K562 (cell line): Measurements from ENCODE around the gene INHA. TPM values are rescaled to one million over a fixed set of nuclear protein-coding genes. Genes with fewer than 3 reads are reported as not detected.
A peak's percentile ranks its signal among the peaks of the same experiment; 100 is the strongest.

Experiments
- ATAC-seq: fragments of 200-7000 bp; cut with Tn5 transposase; 3 replicates; pipeline ENCODE4 v1.9.1; 2020; ENCODE audit warnings: moderate library complexity
- Bru-seq: library from RNA; stranded (reverse); fragments of 400-500 nt; gene quantifications from one replicate; lab custom pipeline; 2021; lab: Mats Ljungman, UMichigan
- BruChase-seq, 2 experiments: library from RNA; stranded (reverse); fragments of 400-500 nt; gene quantifications; one replicate each; lab custom pipeline; 2021; lab: Mats Ljungman, UMichigan
- BruUV-seq: library from RNA; stranded (reverse); fragments of 400-500 nt; replicated peaks from 2 replicates; lab custom pipeline; 2021; lab: Mats Ljungman, UMichigan
- CTCF ChIA-PET: fragments of 300-600 bp; formaldehyde crosslinking; extraction: SDS; loops from one replicate; lab custom pipeline; 2021; ENCODE audit warnings: low intra/inter-chr PET ratio; lab: Yijun Ruan, JAX
- POLR2A ChIA-PET: fragments of 300-600, 350-650 bp; sonication (Branson Sonifier 250); formaldehyde crosslinking; extraction: SDS; loops from one replicate; lab custom pipeline; 2021; ENCODE audit warnings: antibody characterized with exemption, inconsistent platforms; lab: Yijun Ruan, JAX
- DNase-seq, 4 experiments: peaks; one replicate each; pipeline versions ENCODE4 v3.0.0 to v3.0.0-alpha.2; 2011 to 2018; ENCODE audit warnings: low spot score in 3 of 4, mixed read lengths in 3 of 4; ENCODE audit errors: extremely low read depth in 1 of 4
- FAIRE-seq: peaks from 2 replicates; lab custom pipeline; 2011; peaks lifted over from hg19 to GRCh38; lab: Jason Lieb, UNC
- H2AFZ ChIP-seq: 2 replicates; pipeline ENCODE4 v1.6.0; 2011; ENCODE audit warnings: low read depth, low read length, control low read depth, inconsistent platforms
- H3K27ac ChIP-seq: fragments of 200-600 bp; 3 replicates; pipeline ENCODE4 v1.8.0; 2011; ENCODE audit warnings: low read depth, mild to moderate bottlenecking, control low read depth, inconsistent platforms, low read length, moderate library complexity, mixed read lengths; ENCODE audit errors: extremely low read depth
- H3K27me3 ChIP-seq, 2 experiments: fragments of 300-600 bp in 1 of 2; 2 replicates in 1 of 2; 3 replicates in 1 of 2; pipeline versions ENCODE4 v1.6.0 to v1.8.0; 2011; ENCODE audit warnings: inconsistent platforms in 2 of 2, low read length in 2 of 2, mild to moderate bottlenecking in 1 of 2, mixed read lengths in 1 of 2, moderate library complexity in 1 of 2; ENCODE audit not compliant: control insufficient read depth in 2 of 2, insufficient read depth in 2 of 2
- H3K36me3 ChIP-seq: fragments of 300-600 bp; 3 replicates; pipeline ENCODE4 v1.8.0; 2011; ENCODE audit warnings: mild to moderate bottlenecking, low read length, inconsistent platforms; ENCODE audit not compliant: control insufficient read depth, insufficient read depth
- H3K4me1 ChIP-seq, 2 experiments: fragments of 200-600 bp in 1 of 2; replicated peaks in 1 of 2; 2 replicates in 1 of 2; 3 replicates in 1 of 2; pipeline versions ENCODE4 v1.5.1 to v1.8.0; 2011; ENCODE audit warnings: inconsistent platforms in 2 of 2, low read length in 2 of 2, mild to moderate bottlenecking in 1 of 2, mixed read lengths in 1 of 2, moderate library complexity in 1 of 2; ENCODE audit not compliant: control insufficient read depth in 2 of 2, insufficient read depth in 2 of 2
- H3K4me2 ChIP-seq: 2 replicates; pipeline ENCODE4 v1.6.1; 2011; ENCODE audit warnings: low read length, control low read depth, inconsistent platforms, mixed read lengths; ENCODE audit not compliant: insufficient read depth
- H3K4me3 ChIP-seq: fragments of 200-600 bp; sonication (generic), shearing (Covaris generic); 2 replicates; pipeline ENCODE4 v1.5.1; 2016; ENCODE audit warnings: control low read depth, inconsistent platforms
- H3K79me2 ChIP-seq: fragments of 200-600 bp; 3 replicates; pipeline ENCODE4 v1.8.0; 2011; ENCODE audit warnings: low read length, inconsistent platforms; ENCODE audit not compliant: control insufficient read depth, insufficient read depth
- H3K9ac ChIP-seq, 2 experiments: 2 replicates each; pipeline versions ENCODE4 v1.6.0 to v1.6.1; 2011; ENCODE audit warnings: low read depth in 2 of 2, low read length in 2 of 2, control low read depth in 1 of 2, inconsistent platforms in 1 of 2, mild to moderate bottlenecking in 1 of 2, mixed read lengths in 1 of 2; ENCODE audit not compliant: insufficient read depth in 1 of 2
- H3K9me1 ChIP-seq: one replicate; pipeline ENCODE4 v1.6.0; 2011; ENCODE audit warnings: inconsistent platforms, mild to moderate bottlenecking, low read length, moderate library complexity; ENCODE audit not compliant: control insufficient read depth, insufficient read depth
- H3K9me3 ChIP-seq: replicated peaks from 2 replicates; pipeline ENCODE4 v1.5.1; 2011; ENCODE audit warnings: low read depth, low read length, inconsistent platforms; ENCODE audit not compliant: control insufficient read depth, insufficient read depth
- H4K20me1 ChIP-seq: replicated peaks from 2 replicates; pipeline ENCODE4 v1.6.1; 2011; ENCODE audit warnings: low read length, inconsistent platforms, mixed read lengths; ENCODE audit not compliant: control insufficient read depth, insufficient read depth
- CHAMP1 ChIP-seq: fragments of 450-650 bp; IDR thresholded peaks from 2 replicates; pipeline ENCODE4 v1.6.1; 2016; ENCODE audit warnings: mild to moderate bottlenecking
- CSDE1 ChIP-seq, 2 experiments: fragments of 450-650 bp; IDR thresholded peaks; 2 replicates each; pipeline ENCODE4 v1.6.1; 2016; ENCODE audit warnings: mild to moderate bottlenecking in 1 of 2
- HNRNPL ChIP-seq: fragments of 200-400 bp; formaldehyde crosslinking; IDR thresholded peaks from 2 replicates; pipeline ENCODE4 v1.6.1; 2017; ENCODE audit warnings: low read depth, mild to moderate bottlenecking, low read length
- MAX ChIP-seq: sonication (generic); formaldehyde crosslinking; IDR thresholded peaks from 2 replicates; pipeline ENCODE4 v1.9.0; 2022; ENCODE audit warnings: mild to moderate bottlenecking, missing genetic modification reagents
- RBBP5 ChIP-seq: fragments of 200-600 bp; sonication (generic); IDR thresholded peaks from 2 replicates; pipeline ENCODE4 v1.6.1; 2012; ENCODE audit warnings: borderline replicate concordance, mild to moderate bottlenecking, low read length, control low read depth, inconsistent platforms; ENCODE audit not compliant: insufficient read depth, poor library complexity, severe bottlenecking
- TBP ChIP-seq: optimal IDR thresholded peaks from 2 replicates; pipeline ENCODE3; 2011; ENCODE audit warnings: low read depth, low read length, improper control_type of control experiment
- ZBTB34 ChIP-seq: fragments of 250-450 bp; sonication (Bioruptor Pico); IDR thresholded peaks from 2 replicates; pipeline ENCODE4 v1.8.0; 2021; ENCODE audit warnings: mild to moderate bottlenecking, moderate library complexity
- ZBTB49 ChIP-seq: sonication (generic); formaldehyde crosslinking; IDR thresholded peaks from 2 replicates; pipeline ENCODE4 v1.8.0; 2022; ENCODE audit warnings: missing genetic modification reagents, mild to moderate bottlenecking, borderline replicate concordance
- WGBS: fragments of 100-300 bp; shearing (Covaris generic); methylation state at CpG from one replicate; pipeline ENCODE4 v1.1.6; 2016; ENCODE audit warnings: low coverage, mixed read lengths; ENCODE audit not compliant: insufficient coverage; ENCODE audit errors: missing lambda C conversion rate; 5-methylcytosine and 5-hydroxymethylcytosine counted together
- in situ Hi-C: fragments of 300-500 bp; cut with MboI; formaldehyde crosslinking; loops from 4 replicates; pipeline ENCODE4 v1.15.0; 2018; ENCODE audit warnings: inconsistent platforms, mixed read lengths
- intact Hi-C: fragments of 100-400 bp; cut with micrococcal nuclease; formaldehyde crosslinking; loops from 2 replicates; pipeline ENCODE4 v1.14.2; 2022
- long read RNA-seq, 3 experiments: library from polyadenylated mRNA in 2 of 3; library from RNA in 1 of 3; unstranded in 2 of 3; stranded (forward) in 1 of 3; transcript quantifications; one replicate each; pipeline ENCODE4 v2.0.0, GENCODE V29; 2019 to 2022
- polyA minus RNA-seq, 3 experiments: library from RNA; depleted of rRNA, polyadenylated mRNA; stranded (reverse); fragments of >200 nt; gene quantifications; 2 replicates each; pipeline ENCODE4 v1.2.3, GENCODE V29; 2011
- polyA plus RNA-seq, 8 experiments: library from polyadenylated mRNA; depleted of rRNA in 4 of 8; stranded (reverse) in 5 of 8; unstranded in 3 of 8; fragments of >200 nt; fragmentation: Nextera tagmentation in 2 of 8; fragmentation: Illumina TruSeq in 1 of 8; extraction: Ambion mirVana in 2 of 8; extraction: Trizol in 1 of 8; gene quantifications; 2 replicates each; pipeline versions ENCODE4 v1.2.1 to v1.2.3, GENCODE V29; 2011 to 2014; ENCODE audit warnings: inconsistent platforms in 1 of 8, missing spikeins in 1 of 8
- total RNA-seq, 7 experiments: library from RNA; depleted of rRNA in 6 of 7; stranded (reverse); fragments of >200 nt in 6 of 7; fragmentation: Illumina TruSeq in 2 of 7; extraction: Trizol in 2 of 7; gene quantifications; 2 replicates each; pipeline versions ENCODE4 v1.2.1 to v1.2.3, GENCODE V29; 2011 to 2021; ENCODE audit warnings: low replicate concordance in 1 of 7

INHA gene
- 0.56 and 0.93 TPM in 2 replicates for total RNA-seq (2011; cell fraction: chromatin; rRNA removed; ENCODE audit: low replicate concordance)
- total RNA-seq (2011; cell fraction: nucleolus; rRNA removed) = 0.79 and 1.0 TPM in 2 replicates
- 0.84 and 1.1 TPM in 2 replicates for total RNA-seq (2011; cell fraction: nucleoplasm; rRNA removed)
- total RNA-seq (2014; rRNA removed) (1.1 and 1.3 TPM in 2 replicates), total RNA-seq (2014; rRNA removed; fragmentation: Illumina TruSeq; extraction: Trizol) (0.11 and 0.13 TPM in 2 replicates), total RNA-seq (2015; rRNA removed; fragmentation: Illumina TruSeq; extraction: Trizol) (0.40 and 0.41 TPM in 2 replicates), total RNA-seq (2021) (0.51 and 0.71 TPM in 2 replicates), polyA plus RNA-seq (2011; rRNA removed) (0.61 and 0.72 TPM in 2 replicates), polyA plus RNA-seq (2014; fragmentation: Illumina TruSeq; extraction: Trizol) (0.36 and 0.61 TPM in 2 replicates), polyA plus RNA-seq (2014; fragmentation: Nextera tagmentation; extraction: Ambion mirVana) (under 1 TPM; 0.07 TPM), polyA plus RNA-seq (2014; rRNA removed) (0.90 and 1.9 TPM in 2 replicates), polyA minus RNA-seq (2011; rRNA and poly(A)+ RNA removed) (0.14 and 0.15 TPM in 2 replicates), Bru-seq, nascent RNA (percentile 36 among the genes with signal in this experiment), BruChase-seq, experiment 1, labeled RNA remaining after a 2-hour chase (percentile 21 among the genes with signal in this experiment), BruChase-seq, experiment 2, labeled RNA remaining after a 6-hour chase (percentile 28 among the genes with signal in this experiment)
- polyA plus RNA-seq (2011; cell fraction: cytosol; rRNA removed) = 1.0 and 3.8 TPM in 2 replicates
- polyA plus RNA-seq (2011; cell fraction: nucleus; rRNA removed) = 3.8 and 4.3 TPM in 2 replicates
- polyA plus RNA-seq (2012) = 0.68 and 1.8 TPM in 2 replicates
- polyA minus RNA-seq (2011; cell fraction: cytosol; rRNA and poly(A)+ RNA removed) = not detected in 2 replicates
- 0.33 and 0.40 TPM in 2 replicates for polyA minus RNA-seq (2011; cell fraction: nucleus; rRNA and poly(A)+ RNA removed)
- long read RNA-seq, experiment 1 = 0 reads
- long read RNA-seq, experiment 2, partial matches to known transcripts = 0 of 1 reads
- long read RNA-seq, experiment 2, other reads (novel, unspliced or antisense) = 0 of 1 reads
- long read RNA-seq, experiment 3 = 0 reads

DNA sequence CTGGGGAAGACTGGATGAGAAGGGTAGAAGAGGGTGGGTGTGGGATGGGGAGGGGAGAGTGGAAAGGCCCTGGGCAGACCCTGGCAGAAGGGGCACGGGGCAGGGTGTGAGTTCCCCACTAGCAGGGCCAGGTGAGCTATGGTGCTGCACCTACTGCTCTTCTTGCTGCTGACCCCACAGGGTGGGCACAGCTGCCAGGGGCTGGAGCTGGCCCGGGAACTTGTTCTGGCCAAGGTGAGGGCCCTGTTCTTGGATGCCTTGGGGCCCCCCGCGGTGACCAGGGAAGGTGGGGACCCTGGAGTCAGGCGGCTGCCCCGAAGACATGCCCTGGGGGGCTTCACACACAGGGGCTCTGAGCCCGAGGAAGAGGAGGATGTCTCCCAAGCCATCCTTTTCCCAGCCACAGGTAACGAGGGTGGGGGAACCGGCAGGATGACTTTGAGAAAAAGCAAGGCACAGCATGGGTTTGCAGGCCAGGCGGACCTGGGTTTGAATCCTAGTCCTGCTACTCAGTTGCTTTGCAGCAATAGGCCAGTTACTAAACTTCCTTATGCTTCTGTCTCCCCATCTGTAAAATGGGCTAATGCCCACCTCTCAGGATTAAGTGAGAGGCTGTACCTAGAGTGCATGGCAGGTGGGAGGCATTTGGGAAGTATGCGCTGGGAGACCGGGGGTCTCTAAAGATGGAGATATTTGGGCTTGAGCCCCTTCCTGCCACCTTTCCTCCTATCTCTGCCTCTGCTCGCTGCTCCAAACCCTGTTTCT lies at the start of gene INHA:
INHA (plus strand) TSS at position 74 of the 765 bp plus-strand sequence; CDS start at position 139, 65 bp downstream.
- Histone ChIP-seq H4K20me1 (no peaks in the 10 kb centered on the region), H3K4me1 (peaks cover 34 to 66% of the 10 kb centered on the region in 2 experiments; a peak in 4 of 5 replicates), H3K27ac (peak within 1 kb of the TSS; percentile 90), H3K79me2 (peaks cover 7% of the 10 kb centered on the region), H2AFZ (peak within 1 kb of the TSS; percentile 68), H3K4me3 (peak within 1 kb of the TSS; percentile 47), H3K27me3 (no peaks in the 10 kb centered on the region), H3K9me1 (no peaks in the 10 kb centered on the region), H3K9ac (peak within 1 kb of the TSS; percentile 81 to 94), H3K4me2 (peak within 1 kb of the TSS; percentile 79), H3K9me3 (no peaks in the 10 kb centered on the region), H3K36me3 (peaks cover 8% of the 10 kb centered on the region; the same call in 1 of the 3 replicates)
- intact Hi-C loops = no loop called here
- ChIA-PET CTCF (no interaction called here), POLR2A (interaction anchor here (2.3 to 2.5 kb wide), 2 partner anchors 10 to 24 kb away, joined by 9 to 12 read pairs; partner anchors contain the start of gene STK11IP)
- WGBS = 53% methylated on average over 10 of the region's 13 CpGs
- in situ Hi-C loops = no loop called here
- DNase-seq (no peak), FAIRE-seq (no peak), ATAC-seq (no peak)
- BruUV-seq = no TSS peak
- TF ChIP-seq ZBTB34 (CRISPR knock-in tag) (no peak), TBP (no peak), HNRNPL (0 out of 2 replicates have a peak, but pooled peaks have one; percentile 35), MAX (peak; percentile 8; the same call in 1 of the 2 replicates), ZBTB49 (CRISPR knock-in tag) (no peak), CSDE1 (IDR thresholded peaks at IDR 0.05) (no peak), CHAMP1 (no peak), RBBP5 (peak; percentile 48)
